ENCODE data around the gene COL11A2. TPM values are rescaled to one million over a fixed set of nuclear protein-coding genes. Genes with fewer than 3 reads are reported as not detected.

COL11A2 gene
- total and polyA plus RNA-seq, 2 of the 13 experiments (the other 11 are each of a cell fraction or from before 2014, with no cell fraction given): 0.55 TPM

DNA sequence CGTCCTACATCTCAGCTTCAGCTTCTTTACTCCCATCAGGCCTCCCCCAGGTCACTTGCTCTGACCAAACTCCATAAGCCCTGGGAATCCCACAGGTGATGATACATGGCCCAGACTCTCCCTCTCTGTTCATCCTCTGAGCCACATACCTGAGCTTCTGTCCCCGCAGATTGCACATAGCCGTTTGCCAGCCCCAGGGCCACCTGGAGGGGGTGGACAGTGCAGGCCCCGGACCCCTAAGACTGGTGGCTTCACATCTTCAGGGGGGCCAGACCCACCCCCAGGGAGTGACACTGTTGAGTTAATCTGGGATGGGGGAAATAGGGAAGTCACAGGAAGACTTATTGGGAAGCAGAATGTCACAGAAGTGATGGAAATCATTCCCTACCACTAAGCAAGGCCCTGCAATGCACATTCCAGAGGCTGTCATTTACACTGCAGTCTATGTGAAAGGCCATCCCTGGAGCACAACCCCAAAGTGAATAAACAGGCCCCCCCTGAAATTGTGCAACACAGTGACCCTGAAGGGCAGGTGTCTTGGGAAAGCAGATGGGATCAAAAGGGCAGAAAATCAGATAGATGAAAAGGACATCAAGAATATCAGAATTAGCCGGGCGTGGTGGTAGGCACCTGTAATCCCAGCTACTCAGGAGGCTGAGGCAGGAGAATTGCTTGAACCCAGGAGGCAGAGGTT is 6.0 kb upstream of the COL11A2 start (continued):
- TF ChIP-seq ZNF552 (CRISPR knock-in tag; IDR thresholded peaks at IDR 0.05; ENCODE audit: borderline replicate concordance) (no peak), FOXJ3 (CRISPR knock-in tag; IDR thresholded peaks at IDR 0.05; ENCODE audit: borderline replicate concordance) (peak; percentile 91), ZNF747 (CRISPR knock-in tag; IDR thresholded peaks at IDR 0.05; ENCODE audit: borderline replicate concordance) (no peak; the same call in 1 of the 2 replicates), KDM3A (CRISPR knock-in tag; IDR thresholded peaks at IDR 0.05; ENCODE audit: low read depth) (peak; percentile 81; the same call in 1 of the 2 replicates), SIX4 (CRISPR knock-in tag; IDR thresholded peaks at IDR 0.05) (peak; percentile 77), ZNF572 (CRISPR knock-in tag; IDR thresholded peaks at IDR 0.05) (no peak), MED13 (CRISPR knock-in tag; IDR thresholded peaks at IDR 0.05) (no peak), ZSCAN21 (CRISPR knock-in tag; IDR thresholded peaks at IDR 0.05; ENCODE audit: borderline replicate concordance) (no peak), KDM5B (CRISPR knock-in tag; IDR thresholded peaks at IDR 0.05; ENCODE audit: borderline replicate concordance) (0 out of 2 replicates have a peak, but pooled peaks have one; percentile 28), KLF6 (CRISPR knock-in tag; IDR thresholded peaks at IDR 0.05) (peak; percentile 78; the same call in 1 of the 2 replicates), ZNF431 (CRISPR knock-in tag; IDR thresholded peaks at IDR 0.05; ENCODE audit: borderline replicate concordance, low read depth) (no peak), ZNF775 (CRISPR knock-in tag; IDR thresholded peaks at IDR 0.05; ENCODE audit: borderline replicate concordance) (no peak), ZNF570 (CRISPR knock-in tag; IDR thresholded peaks at IDR 0.05; ENCODE audit: borderline replicate concordance) (no peak), ZNF709 (CRISPR knock-in tag; IDR thresholded peaks at IDR 0.05) (no peak), ADNP (CRISPR knock-in tag; IDR thresholded peaks at IDR 0.05) (no peak), ZNF367 (CRISPR knock-in tag; IDR thresholded peaks at IDR 0.05; ENCODE audit: borderline replicate concordance) (no peak), GTF2F1 (IDR thresholded peaks at IDR 0.05; ENCODE audit: low read length) (no peak), ZNF839 (CRISPR knock-in tag; IDR thresholded peaks at IDR 0.05; ENCODE audit: borderline replicate concordance) (no peak), ZNF746 (CRISPR knock-in tag; IDR thresholded peaks at IDR 0.05) (peak; percentile 97), RFXANK (CRISPR knock-in tag; IDR thresholded peaks at IDR 0.05) (no peak), SUZ12 (IDR thresholded peaks at IDR 0.05; ENCODE audit: low read depth, low read length) (no peak), ZNF354B (CRISPR knock-in tag; IDR thresholded peaks at IDR 0.05) (0 out of 2 replicates have a peak, but pooled peaks have one; percentile 48)
- TF ChIP-seq, protein P1, sequence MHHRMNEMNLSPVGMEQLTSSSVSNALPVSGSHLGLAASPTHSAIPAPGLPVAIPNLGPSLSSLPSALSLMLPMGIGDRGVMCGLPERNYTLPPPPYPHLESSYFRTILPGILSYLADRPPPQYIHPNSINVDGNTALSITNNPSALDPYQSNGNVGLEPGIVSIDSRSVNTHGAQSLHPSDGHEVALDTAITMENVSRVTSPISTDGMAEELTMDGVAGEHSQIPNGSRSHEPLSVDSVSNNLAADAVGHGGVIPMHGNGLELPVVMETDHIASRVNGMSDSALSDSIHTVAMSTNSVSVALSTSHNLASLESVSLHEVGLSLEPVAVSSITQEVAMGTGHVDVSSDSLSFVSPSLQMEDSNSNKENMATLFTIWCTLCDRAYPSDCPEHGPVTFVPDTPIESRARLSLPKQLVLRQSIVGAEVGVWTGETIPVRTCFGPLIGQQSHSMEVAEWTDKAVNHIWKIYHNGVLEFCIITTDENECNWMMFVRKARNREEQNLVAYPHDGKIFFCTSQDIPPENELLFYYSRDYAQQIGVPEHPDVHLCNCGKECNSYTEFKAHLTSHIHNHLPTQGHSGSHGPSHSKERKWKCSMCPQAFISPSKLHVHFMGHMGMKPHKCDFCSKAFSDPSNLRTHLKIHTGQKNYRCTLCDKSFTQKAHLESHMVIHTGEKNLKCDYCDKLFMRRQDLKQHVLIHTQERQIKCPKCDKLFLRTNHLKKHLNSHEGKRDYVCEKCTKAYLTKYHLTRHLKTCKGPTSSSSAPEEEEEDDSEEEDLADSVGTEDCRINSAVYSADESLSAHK (CRISPR knock-in tag; IDR thresholded peaks at IDR 0.05; ENCODE audit: borderline replicate concordance): no peak
- TF ChIP-seq, protein P2, sequence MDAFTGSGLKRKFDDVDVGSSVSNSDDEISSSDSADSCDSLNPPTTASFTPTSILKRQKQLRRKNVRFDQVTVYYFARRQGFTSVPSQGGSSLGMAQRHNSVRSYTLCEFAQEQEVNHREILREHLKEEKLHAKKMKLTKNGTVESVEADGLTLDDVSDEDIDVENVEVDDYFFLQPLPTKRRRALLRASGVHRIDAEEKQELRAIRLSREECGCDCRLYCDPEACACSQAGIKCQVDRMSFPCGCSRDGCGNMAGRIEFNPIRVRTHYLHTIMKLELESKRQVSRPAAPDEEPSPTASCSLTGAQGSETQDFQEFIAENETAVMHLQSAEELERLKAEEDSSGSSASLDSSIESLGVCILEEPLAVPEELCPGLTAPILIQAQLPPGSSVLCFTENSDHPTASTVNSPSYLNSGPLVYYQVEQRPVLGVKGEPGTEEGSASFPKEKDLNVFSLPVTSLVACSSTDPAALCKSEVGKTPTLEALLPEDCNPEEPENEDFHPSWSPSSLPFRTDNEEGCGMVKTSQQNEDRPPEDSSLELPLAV (CRISPR knock-in tag; conservative IDR thresholded peaks at IDR 0.05; ENCODE audit: low read depth): no peak
- TF ChIP-seq, protein P3, sequence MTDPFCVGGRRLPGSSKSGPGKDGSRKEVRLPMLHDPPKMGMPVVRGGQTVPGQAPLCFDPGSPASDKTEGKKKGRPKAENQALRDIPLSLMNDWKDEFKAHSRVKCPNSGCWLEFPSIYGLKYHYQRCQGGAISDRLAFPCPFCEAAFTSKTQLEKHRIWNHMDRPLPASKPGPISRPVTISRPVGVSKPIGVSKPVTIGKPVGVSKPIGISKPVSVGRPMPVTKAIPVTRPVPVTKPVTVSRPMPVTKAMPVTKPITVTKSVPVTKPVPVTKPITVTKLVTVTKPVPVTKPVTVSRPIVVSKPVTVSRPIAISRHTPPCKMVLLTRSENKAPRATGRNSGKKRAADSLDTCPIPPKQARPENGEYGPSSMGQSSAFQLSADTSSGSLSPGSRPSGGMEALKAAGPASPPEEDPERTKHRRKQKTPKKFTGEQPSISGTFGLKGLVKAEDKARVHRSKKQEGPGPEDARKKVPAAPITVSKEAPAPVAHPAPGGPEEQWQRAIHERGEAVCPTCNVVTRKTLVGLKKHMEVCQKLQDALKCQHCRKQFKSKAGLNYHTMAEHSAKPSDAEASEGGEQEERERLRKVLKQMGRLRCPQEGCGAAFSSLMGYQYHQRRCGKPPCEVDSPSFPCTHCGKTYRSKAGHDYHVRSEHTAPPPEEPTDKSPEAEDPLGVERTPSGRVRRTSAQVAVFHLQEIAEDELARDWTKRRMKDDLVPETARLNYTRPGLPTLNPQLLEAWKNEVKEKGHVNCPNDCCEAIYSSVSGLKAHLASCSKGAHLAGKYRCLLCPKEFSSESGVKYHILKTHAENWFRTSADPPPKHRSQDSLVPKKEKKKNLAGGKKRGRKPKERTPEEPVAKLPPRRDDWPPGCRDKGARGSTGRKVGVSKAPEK (CRISPR knock-in tag; IDR thresholded peaks at IDR 0.05; ENCODE audit: borderline replicate concordance): no peak
